OCI-LY1 (cell line): ENCODE measurements around the gene ARHGEF40.

ENCODE experiments used
- H2AFZ ChIP-seq: fragments of 200-600 bp; sonication (generic), shearing (Covaris generic); 2 replicates; pipeline ENCODE4 v1.6.0; 2014; ENCODE audit warnings: antibody characterized with exemption, mild to moderate bottlenecking, low read length
- H3F3A ChIP-seq: fragments of 200-600 bp; sonication (generic), shearing (Covaris generic); 2 replicates; pipeline ENCODE4 v1.6.0; 2014; ENCODE audit warnings: mild to moderate bottlenecking, antibody characterized with exemption, low read length, moderate library complexity; ENCODE audit not compliant: insufficient read depth
- H3K27ac ChIP-seq: fragments of 200-600 bp; sonication (generic); 2 replicates; pipeline ENCODE4 v1.5.1; 2014; ENCODE audit warnings: low read length, mixed run types, mild to moderate bottlenecking, low read depth; ENCODE audit not compliant: poor library complexity, severe bottlenecking
- H3K27me3 ChIP-seq: fragments of 200-600 bp; sonication (generic); 2 replicates; pipeline ENCODE4 v1.6.0; 2014; ENCODE audit warnings: antibody characterized with exemption, mild to moderate bottlenecking, low read length, moderate library complexity; ENCODE audit not compliant: insufficient read depth
- H3K36me3 ChIP-seq: fragments of 200-600 bp; sonication (generic); 2 replicates; pipeline ENCODE4 v1.6.1; 2014; ENCODE audit warnings: mild to moderate bottlenecking, antibody characterized with exemption, low read length, moderate library complexity, mixed read lengths; ENCODE audit not compliant: insufficient read depth
- H3K4me1 ChIP-seq: fragments of 200-600 bp; sonication (generic); 2 replicates; pipeline ENCODE4 v1.5.1; 2014; ENCODE audit warnings: mild to moderate bottlenecking, low read length, moderate library complexity; ENCODE audit not compliant: insufficient read depth, severe bottlenecking
- H3K4me2 ChIP-seq: fragments of 200-600 bp; sonication (generic), shearing (Covaris generic); 2 replicates; pipeline ENCODE4 v1.6.1; 2014; ENCODE audit warnings: low read length
- H3K4me3 ChIP-seq: fragments of 200-600 bp; sonication (generic); 2 replicates; pipeline ENCODE4 v1.5.1; 2014; ENCODE audit warnings: low read length, low read depth, mild to moderate bottlenecking, mixed read lengths; ENCODE audit not compliant: poor library complexity, severe bottlenecking
- H3K79me2 ChIP-seq: fragments of 200-600 bp; shearing (Covaris generic); 2 replicates; pipeline ENCODE4 v1.6.1; 2016; ENCODE audit warnings: mixed run types, low read length, mixed read lengths; ENCODE audit not compliant: insufficient read depth
- H3K9ac ChIP-seq: fragments of 200-600 bp; sonication (generic), shearing (Covaris generic); 2 replicates; pipeline ENCODE4 v1.6.1; 2014; ENCODE audit warnings: mild to moderate bottlenecking, low read length, mixed read lengths
- H3K9me2 ChIP-seq: fragments of 200-600 bp; sonication (generic), shearing (Covaris generic); 2 replicates; pipeline ENCODE4 v1.6.1; 2014; ENCODE audit warnings: low read depth, mild to moderate bottlenecking, low read length, mixed read lengths
- H3K9me3 ChIP-seq: fragments of 200-600 bp; shearing (Covaris generic); 2 replicates; pipeline ENCODE4 v1.6.1; 2014; ENCODE audit warnings: low read length, mixed read lengths
- H4K20me1 ChIP-seq: fragments of 200-600 bp; sonication (generic), shearing (Covaris generic); 2 replicates; pipeline ENCODE4 v1.6.0; 2016; ENCODE audit warnings: mild to moderate bottlenecking, low read length; ENCODE audit not compliant: insufficient read depth
- CTCF ChIP-seq: fragments of 200-600 bp; sonication (generic), shearing (Covaris generic); IDR thresholded peaks from 2 replicates; pipeline ENCODE4 v1.5.1; 2017; ENCODE audit warnings: mild to moderate bottlenecking, antibody characterized with exemption, low read length, moderate library complexity, mixed read lengths
- EZH2 ChIP-seq: fragments of 200-600 bp; sonication (generic), shearing (Covaris generic); IDR thresholded peaks from 2 replicates; pipeline ENCODE4 v1.8.0; 2017; ENCODE audit warnings: borderline replicate concordance, mixed run types, mild to moderate bottlenecking, antibody characterized with exemption, low read length, moderate library complexity, mixed read lengths

ARHGEF40 gene

GRCh38 chr14:21073921-21074320, 3.8 kb downstream of the ARHGEF40 start:
- no peaks in the 10 kb centered on the region for H3F3A ChIP-seq
- H3K4me3 ChIP-seq, result no peak overlapping the region
- H2AFZ ChIP-seq, result no peak overlapping the region
- no peaks in the 10 kb centered on the region for H3K9me3 ChIP-seq
- H3K9me2 ChIP-seq, result no peaks in the 10 kb centered on the region
- peaks cover 9% of the 10 kb centered on the region for H3K27me3 ChIP-seq
- no peaks in the 10 kb centered on the region for H3K79me2 ChIP-seq
- H3K27ac ChIP-seq, result no peak overlapping the region
- no peaks in the 10 kb centered on the region for H3K36me3 ChIP-seq
- H3K9ac ChIP-seq, result no peak overlapping the region
- H3K4me1 ChIP-seq, result peaks cover 22% of the 10 kb centered on the region
- TF ChIP-seq EZH2 (no peak), CTCF (no peak)
- no peaks in the 10 kb centered on the region for H4K20me1 ChIP-seq
- H3K4me2 ChIP-seq, result no peak overlapping the region

GRCh38 chr14:21074398-21075272, 4.5 kb downstream of the ARHGEF40 start:
- Histone ChIP-seq H4K20me1 (no peaks in the 10 kb centered on the region), H2AFZ (no peak overlapping the region), H3K9me3 (no peaks in the 10 kb centered on the region), H3K79me2 (no peaks in the 10 kb centered on the region), H3K4me1 (peaks cover 20% of the 10 kb centered on the region), H3K9me2 (no peaks in the 10 kb centered on the region), H3K27ac (no peak overlapping the region), H3K9ac (no peak overlapping the region), H3K27me3 (0 out of 2 replicates have a peak, but pooled peaks cover 2% of the 10 kb centered on the region), H3K4me2 (no peak overlapping the region), H3F3A (no peaks in the 10 kb centered on the region), H3K36me3 (no peaks in the 10 kb centered on the region), H3K4me3 (no peak overlapping the region)
- no peak for TF ChIP-seq CTCF
- TF ChIP-seq EZH2, result no peak

GRCh38 chr14:21075719-21076437, 5.8 kb downstream of the ARHGEF40 start:
- Histone ChIP-seq H3K27ac (no peak overlapping the region), H3K27me3 (no peaks in the 10 kb centered on the region), H3K9ac (no peak overlapping the region), H3K4me2 (no peak overlapping the region), H3K79me2 (no peaks in the 10 kb centered on the region), H3K4me1 (peaks cover 10% of the 10 kb centered on the region), H3K36me3 (no peaks in the 10 kb centered on the region), H4K20me1 (no peaks in the 10 kb centered on the region), H3K9me3 (no peaks in the 10 kb centered on the region), H3F3A (no peaks in the 10 kb centered on the region), H3K4me3 (no peak overlapping the region), H3K9me2 (no peaks in the 10 kb centered on the region), H2AFZ (no peak overlapping the region)
- TF ChIP-seq EZH2 (no peak), CTCF (no peak)
